PC-3 (cell line): ENCODE data around the gene SIX1. TPM values are rescaled to one million over a fixed set of nuclear protein-coding genes. Genes with fewer than 3 reads are reported as not detected.

Experiments
- ATAC-seq: fragments of 200-7000 bp; cut with Tn5 transposase; 2 replicates; pipeline ENCODE4 v1.9.1; 2020; ENCODE audit warnings: mild to moderate bottlenecking, moderate library complexity
- BruUV-seq: library from RNA; stranded (reverse); fragments of 400-500 nt; replicated peaks from 2 replicates; lab custom pipeline; 2021; lab: Mats Ljungman, UMichigan
- CTCF ChIA-PET: fragments of 300-600 bp; sonication (Branson Sonifier 250); formaldehyde crosslinking; loops from one replicate; lab custom pipeline; 2022; ENCODE audit warnings: antibody characterized with exemption; lab: Charles Lee
- POLR2A ChIA-PET: fragments of 300-600 bp; sonication (Branson Sonifier 250); formaldehyde crosslinking; loops from one replicate; lab custom pipeline; 2022; ENCODE audit warnings: antibody characterized with exemption; ENCODE audit not compliant: unreplicated experiment; lab: Charles Lee
- DNase-seq: peaks from one replicate; pipeline ENCODE4 v3.0.0-alpha.2; 2015
- H2AFZ ChIP-seq: fragments of 300-600 bp; sonication (generic); 2 replicates; pipeline ENCODE4 v1.6.0; 2016; ENCODE audit warnings: antibody characterized with exemption, low read length
- H3F3A ChIP-seq: fragments of 300-600 bp; sonication (generic); one replicate; pipeline ENCODE4 v1.6.0; 2017; ENCODE audit warnings: antibody characterized with exemption, low read length, control low read depth, mild to moderate bottlenecking; ENCODE audit not compliant: unreplicated experiment
- H3K27ac ChIP-seq: fragments of 300-600 bp; sonication (generic); 2 replicates; pipeline ENCODE4 v1.5.1; 2016; ENCODE audit warnings: mild to moderate bottlenecking, low read length
- H3K27me3 ChIP-seq: fragments of 300-600 bp; sonication (generic); 2 replicates; pipeline ENCODE4 v1.6.1; 2016; ENCODE audit warnings: low read length, mixed read lengths
- H3K36me3 ChIP-seq: fragments of 300-600 bp; sonication (generic); 2 replicates; pipeline ENCODE4 v1.6.1; 2016; ENCODE audit warnings: low read depth, mixed run types, low read length, mixed read lengths
- H3K4me1 ChIP-seq: fragments of 300-600 bp; sonication (generic); 2 replicates; pipeline ENCODE4 v1.5.1; 2016; ENCODE audit warnings: low read length; ENCODE audit not compliant: insufficient read depth
- H3K4me2 ChIP-seq: fragments of 300-600 bp; sonication (generic); 2 replicates; pipeline ENCODE4 v1.6.0; 2016; ENCODE audit warnings: low read length
- H3K4me3 ChIP-seq: fragments of 300-600 bp; sonication (generic); 2 replicates; pipeline ENCODE4 v1.5.1; 2016; ENCODE audit warnings: mild to moderate bottlenecking, low read length, mixed read lengths
- H3K79me2 ChIP-seq: fragments of 300-600 bp; sonication (generic); 2 replicates; pipeline ENCODE4 v1.6.1; 2017; ENCODE audit warnings: low read length, mixed read lengths
- H3K9ac ChIP-seq: fragments of 300-600 bp; sonication (generic); 2 replicates; pipeline ENCODE4 v1.6.0; 2016; ENCODE audit warnings: mild to moderate bottlenecking, low read length
- H3K9me2 ChIP-seq: fragments of 300-600 bp; sonication (generic); replicated peaks from 2 replicates; pipeline ENCODE4 v1.6.1; 2016; ENCODE audit warnings: mixed run types, low read length, mixed read lengths
- H3K9me3 ChIP-seq: fragments of 300-600 bp; sonication (generic); 2 replicates; pipeline ENCODE4 v1.6.1; 2016; ENCODE audit warnings: low read length, mixed read lengths
- H4K20me1 ChIP-seq: fragments of 300-600 bp; sonication (generic); 2 replicates; pipeline ENCODE4 v1.6.1; 2016; ENCODE audit warnings: low read length, mixed read lengths
- EZH2 ChIP-seq: fragments of 300-600 bp; sonication (generic); IDR thresholded peaks from one replicate; pipeline ENCODE4 v1.6.1; 2017; ENCODE audit warnings: antibody characterized with exemption, mild to moderate bottlenecking, low read length; ENCODE audit not compliant: unreplicated experiment
- EZH2phosphoT487 ChIP-seq: fragments of 300-600 bp; sonication (generic); IDR thresholded peaks from 2 replicates; pipeline ENCODE4 v1.6.1; 2018; ENCODE audit warnings: mild to moderate bottlenecking, antibody characterized with exemption, low read length, borderline replicate concordance
- intact Hi-C: fragments of 100-400 bp; cut with micrococcal nuclease; formaldehyde crosslinking; loops from 2 replicates; pipeline ENCODE4 v1.9.0; 2023
- total RNA-seq: library from RNA; depleted of rRNA; stranded (reverse); fragments of >200 nt; gene quantifications from 2 replicates; pipeline ENCODE4 v1.2.3, GENCODE V29; 2014
- TF ChIP-seq, protein P1 (sequence below): fragments of 300-600 bp; sonication (generic); conservative IDR thresholded peaks from 2 replicates; pipeline ENCODE4 v1.5.1; 2017; ENCODE audit warnings: antibody characterized with exemption, low read depth, mild to moderate bottlenecking, low read length

Gene SIX1
- total RNA-seq, 1 experiment from 2014 or later, result 16.5 TPM

GRCh38 chr14:60643463-60644314 lies 5.6 kb downstream of the SIX1 start:
- H3K9me3 ChIP-seq, result no peaks in the 10 kb centered on the region
- intact Hi-C loops, result no loop called here
- CTCF ChIA-PET, result interaction anchor here (0.6 to 0.8 kb wide), 3 partner anchors 19 to 1204 kb away, joined by 3 to 5 read pairs (median 4); no protein-coding TSS in a partner anchor
- no TSS peak for BruUV-seq
- H4K20me1 ChIP-seq, result 0 out of 2 replicates have a peak, but pooled peaks cover 4% of the 10 kb centered on the region
- no peak overlapping the region for H3K27ac ChIP-seq
- no peak overlapping the region for H3K4me2 ChIP-seq
- ATAC-seq (no peak), DNase-seq (no peak)
- peaks cover 54% of the 10 kb centered on the region for H3K79me2 ChIP-seq
- TF ChIP-seq, protein P1, sequence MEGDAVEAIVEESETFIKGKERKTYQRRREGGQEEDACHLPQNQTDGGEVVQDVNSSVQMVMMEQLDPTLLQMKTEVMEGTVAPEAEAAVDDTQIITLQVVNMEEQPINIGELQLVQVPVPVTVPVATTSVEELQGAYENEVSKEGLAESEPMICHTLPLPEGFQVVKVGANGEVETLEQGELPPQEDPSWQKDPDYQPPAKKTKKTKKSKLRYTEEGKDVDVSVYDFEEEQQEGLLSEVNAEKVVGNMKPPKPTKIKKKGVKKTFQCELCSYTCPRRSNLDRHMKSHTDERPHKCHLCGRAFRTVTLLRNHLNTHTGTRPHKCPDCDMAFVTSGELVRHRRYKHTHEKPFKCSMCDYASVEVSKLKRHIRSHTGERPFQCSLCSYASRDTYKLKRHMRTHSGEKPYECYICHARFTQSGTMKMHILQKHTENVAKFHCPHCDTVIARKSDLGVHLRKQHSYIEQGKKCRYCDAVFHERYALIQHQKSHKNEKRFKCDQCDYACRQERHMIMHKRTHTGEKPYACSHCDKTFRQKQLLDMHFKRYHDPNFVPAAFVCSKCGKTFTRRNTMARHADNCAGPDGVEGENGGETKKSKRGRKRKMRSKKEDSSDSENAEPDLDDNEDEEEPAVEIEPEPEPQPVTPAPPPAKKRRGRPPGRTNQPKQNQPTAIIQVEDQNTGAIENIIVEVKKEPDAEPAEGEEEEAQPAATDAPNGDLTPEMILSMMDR, result no peak
- no peak for TF ChIP-seq EZH2phosphoT487
- no peak for TF ChIP-seq EZH2
- no peaks in the 10 kb centered on the region for H3K9me2 ChIP-seq
- POLR2A ChIA-PET, result interaction anchor here (0.6 kb wide), 1 partner anchor 113 kb away, joined by 4 read pairs; no protein-coding TSS in a partner anchor
- no peak overlapping the region for H2AFZ ChIP-seq
- 0 out of 2 replicates have a peak, but pooled peaks cover 7% of the 10 kb centered on the region for H3K36me3 ChIP-seq
- no peak overlapping the region for H3K4me3 ChIP-seq
- no peak overlapping the region for H3K9ac ChIP-seq
- H3F3A ChIP-seq, result no peaks in the 10 kb centered on the region
- no peaks in the 10 kb centered on the region for H3K27me3 ChIP-seq
- H3K4me1 ChIP-seq, result peaks cover 21% of the 10 kb centered on the region

GRCh38 chr14:60643141-60643462 lies 6.2 kb downstream of the SIX1 start:
- BruUV-seq, result no TSS peak
- DNase-seq (no peak), ATAC-seq (no peak)
- H3K27me3 ChIP-seq, result no peaks in the 10 kb centered on the region
- TF ChIP-seq EZH2phosphoT487, result no peak
- no peak for TF ChIP-seq EZH2
- TF ChIP-seq, protein P1, result no peak
- H4K20me1 ChIP-seq, result 0 out of 2 replicates have a peak, but pooled peaks cover 4% of the 10 kb centered on the region
- H3K79me2 ChIP-seq, result peaks cover 49% of the 10 kb centered on the region
- intact Hi-C loops, result no loop called here
- H3K4me1 ChIP-seq, result peaks cover 26% of the 10 kb centered on the region
- H3F3A ChIP-seq, result no peaks in the 10 kb centered on the region
- 0 out of 2 replicates have a peak, but pooled peaks cover 7% of the 10 kb centered on the region for H3K36me3 ChIP-seq
- H3K27ac ChIP-seq, result no peak overlapping the region
- no peaks in the 10 kb centered on the region for H3K9me2 ChIP-seq
- H3K4me2 ChIP-seq, result no peak overlapping the region
- no peak overlapping the region for H2AFZ ChIP-seq
- H3K9ac ChIP-seq, result no peak overlapping the region
- no peaks in the 10 kb centered on the region for H3K9me3 ChIP-seq
- ChIA-PET CTCF (no interaction called here), POLR2A (interaction anchor here (0.5 to 0.6 kb wide), 2 partner anchors 10 to 556 kb away, joined by 3 to 6 read pairs; no protein-coding TSS in a partner anchor)
- no peak overlapping the region for H3K4me3 ChIP-seq
